K562 (cell line): Measurements from ENCODE around the gene HMCN2. TPM values are rescaled to one million over a fixed set of nuclear protein-coding genes. Genes with fewer than 3 reads are reported as not detected.
"Not testable (repeated sequence)": the region's sequence is repeated elsewhere in the genome, so short reads cannot be mapped to it uniquely, and the experiment has no call there.

Experiments
- ATAC-seq: fragments of 200-7000 bp; cut with Tn5 transposase; 3 replicates; pipeline ENCODE4 v1.9.1; 2020; ENCODE audit warnings: moderate library complexity
- BruUV-seq: library from RNA; stranded (reverse); fragments of 400-500 nt; replicated peaks from 2 replicates; lab custom pipeline; 2021; lab: Mats Ljungman, UMichigan
- CTCF ChIA-PET: fragments of 300-600 bp; formaldehyde crosslinking; extraction: SDS; loops from one replicate; lab custom pipeline; 2021; ENCODE audit warnings: low intra/inter-chr PET ratio; lab: Yijun Ruan, JAX
- POLR2A ChIA-PET: fragments of 300-600, 350-650 bp; sonication (Branson Sonifier 250); formaldehyde crosslinking; extraction: SDS; loops from one replicate; lab custom pipeline; 2021; ENCODE audit warnings: antibody characterized with exemption, inconsistent platforms; lab: Yijun Ruan, JAX
- DNase-seq, 4 experiments: peaks; one replicate each; pipeline versions ENCODE4 v3.0.0 to v3.0.0-alpha.2; 2011 to 2018; ENCODE audit warnings: low spot score in 3 of 4, mixed read lengths in 3 of 4; ENCODE audit errors: extremely low read depth in 1 of 4
- FAIRE-seq: peaks from 2 replicates; lab custom pipeline; 2011; peaks lifted over from hg19 to GRCh38; lab: Jason Lieb, UNC
- H2AFZ ChIP-seq: 2 replicates; pipeline ENCODE4 v1.6.0; 2011; ENCODE audit warnings: low read depth, low read length, control low read depth, inconsistent platforms
- H3K27ac ChIP-seq: fragments of 200-600 bp; 3 replicates; pipeline ENCODE4 v1.8.0; 2011; ENCODE audit warnings: low read depth, mild to moderate bottlenecking, control low read depth, inconsistent platforms, low read length, moderate library complexity, mixed read lengths; ENCODE audit errors: extremely low read depth
- H3K27me3 ChIP-seq, 2 experiments: fragments of 300-600 bp in 1 of 2; 2 replicates in 1 of 2; 3 replicates in 1 of 2; pipeline versions ENCODE4 v1.6.0 to v1.8.0; 2011; ENCODE audit warnings: inconsistent platforms in 2 of 2, low read length in 2 of 2, mild to moderate bottlenecking in 1 of 2, mixed read lengths in 1 of 2, moderate library complexity in 1 of 2; ENCODE audit not compliant: control insufficient read depth in 2 of 2, insufficient read depth in 2 of 2
- H3K36me3 ChIP-seq: fragments of 300-600 bp; 3 replicates; pipeline ENCODE4 v1.8.0; 2011; ENCODE audit warnings: mild to moderate bottlenecking, low read length, inconsistent platforms; ENCODE audit not compliant: control insufficient read depth, insufficient read depth
- H3K4me1 ChIP-seq, 2 experiments: fragments of 200-600 bp in 1 of 2; replicated peaks in 1 of 2; 2 replicates in 1 of 2; 3 replicates in 1 of 2; pipeline versions ENCODE4 v1.5.1 to v1.8.0; 2011; ENCODE audit warnings: inconsistent platforms in 2 of 2, low read length in 2 of 2, mild to moderate bottlenecking in 1 of 2, mixed read lengths in 1 of 2, moderate library complexity in 1 of 2; ENCODE audit not compliant: control insufficient read depth in 2 of 2, insufficient read depth in 2 of 2
- H3K4me2 ChIP-seq: 2 replicates; pipeline ENCODE4 v1.6.1; 2011; ENCODE audit warnings: low read length, control low read depth, inconsistent platforms, mixed read lengths; ENCODE audit not compliant: insufficient read depth
- H3K4me3 ChIP-seq: fragments of 200-600 bp; sonication (generic), shearing (Covaris generic); 2 replicates; pipeline ENCODE4 v1.5.1; 2016; ENCODE audit warnings: control low read depth, inconsistent platforms
- H3K79me2 ChIP-seq: fragments of 200-600 bp; 3 replicates; pipeline ENCODE4 v1.8.0; 2011; ENCODE audit warnings: low read length, inconsistent platforms; ENCODE audit not compliant: control insufficient read depth, insufficient read depth
- H3K9ac ChIP-seq, 2 experiments: 2 replicates each; pipeline versions ENCODE4 v1.6.0 to v1.6.1; 2011; ENCODE audit warnings: low read depth in 2 of 2, low read length in 2 of 2, control low read depth in 1 of 2, inconsistent platforms in 1 of 2, mild to moderate bottlenecking in 1 of 2, mixed read lengths in 1 of 2; ENCODE audit not compliant: insufficient read depth in 1 of 2
- H3K9me1 ChIP-seq: one replicate; pipeline ENCODE4 v1.6.0; 2011; ENCODE audit warnings: inconsistent platforms, mild to moderate bottlenecking, low read length, moderate library complexity; ENCODE audit not compliant: control insufficient read depth, insufficient read depth
- H3K9me3 ChIP-seq: replicated peaks from 2 replicates; pipeline ENCODE4 v1.5.1; 2011; ENCODE audit warnings: low read depth, low read length, inconsistent platforms; ENCODE audit not compliant: control insufficient read depth, insufficient read depth
- H4K20me1 ChIP-seq: replicated peaks from 2 replicates; pipeline ENCODE4 v1.6.1; 2011; ENCODE audit warnings: low read length, inconsistent platforms, mixed read lengths; ENCODE audit not compliant: control insufficient read depth, insufficient read depth
- RBM25 ChIP-seq: fragments of 200-400 bp; formaldehyde crosslinking; IDR thresholded peaks from 2 replicates; pipeline ENCODE4 v1.6.1; 2018; ENCODE audit warnings: low read length, low read depth, moderate library complexity; ENCODE audit not compliant: severe bottlenecking
- TAF1 ChIP-seq: IDR thresholded peaks from 2 replicates; pipeline ENCODE4 v1.6.1; 2011; ENCODE audit warnings: mild to moderate bottlenecking, low read length, moderate library complexity; ENCODE audit not compliant: insufficient read depth, control insufficient read depth, severe bottlenecking; ENCODE audit errors: extremely low read depth
- ZFP1 ChIP-seq: fragments of 450-650 bp; formaldehyde crosslinking; IDR thresholded peaks from 2 replicates; pipeline ENCODE4 v1.4.0; 2020; ENCODE audit warnings: mild to moderate bottlenecking, mixed read lengths
- ZFP30 ChIP-seq: fragments of 250-450 bp; sonication (Bioruptor Pico); IDR thresholded peaks from 2 replicates; pipeline ENCODE4 v1.8.0; 2022; ENCODE audit warnings: moderate library complexity, mild to moderate bottlenecking, inconsistent platforms, borderline replicate concordance
- ZFP36 ChIP-seq: fragments of 150-350 bp; IDR thresholded peaks from 2 replicates; pipeline ENCODE4 v1.6.1; 2018; ENCODE audit warnings: low read length, low read depth; ENCODE audit not compliant: partially characterized antibody
- ZNF121 ChIP-seq: sonication (generic); formaldehyde crosslinking; conservative IDR thresholded peaks from 2 replicates; pipeline ENCODE4 v1.8.0; 2022; ENCODE audit warnings: missing genetic modification reagents
- WGBS: fragments of 100-300 bp; shearing (Covaris generic); methylation state at CpG from one replicate; pipeline ENCODE4 v1.1.6; 2016; ENCODE audit warnings: low coverage, mixed read lengths; ENCODE audit not compliant: insufficient coverage; ENCODE audit errors: missing lambda C conversion rate; 5-methylcytosine and 5-hydroxymethylcytosine counted together
- in situ Hi-C: fragments of 300-500 bp; cut with MboI; formaldehyde crosslinking; loops from 4 replicates; pipeline ENCODE4 v1.15.0; 2018; ENCODE audit warnings: inconsistent platforms, mixed read lengths
- intact Hi-C: fragments of 100-400 bp; cut with micrococcal nuclease; formaldehyde crosslinking; loops from 2 replicates; pipeline ENCODE4 v1.14.2; 2022
- polyA plus RNA-seq, 8 experiments: library from polyadenylated mRNA; depleted of rRNA in 4 of 8; stranded (reverse) in 5 of 8; unstranded in 3 of 8; fragments of >200 nt; fragmentation: Nextera tagmentation in 2 of 8; fragmentation: Illumina TruSeq in 1 of 8; extraction: Ambion mirVana in 2 of 8; extraction: Trizol in 1 of 8; gene quantifications; 2 replicates each; pipeline versions ENCODE4 v1.2.1 to v1.2.3, GENCODE V29; 2011 to 2014; ENCODE audit warnings: inconsistent platforms in 1 of 8, missing spikeins in 1 of 8
- total RNA-seq, 7 experiments: library from RNA; depleted of rRNA in 6 of 7; stranded (reverse); fragments of >200 nt in 6 of 7; fragmentation: Illumina TruSeq in 2 of 7; extraction: Trizol in 2 of 7; gene quantifications; 2 replicates each; pipeline versions ENCODE4 v1.2.1 to v1.2.3, GENCODE V29; 2011 to 2021; ENCODE audit warnings: low replicate concordance in 1 of 7

The HMCN2 gene
- total and polyA plus RNA-seq, 9 of the 15 experiments (the other 6 are each of a cell fraction or from before 2014, with no cell fraction given), result 0.01 TPM; not detected in 8

GRCh38 chr9:130400870-130401269 is 135.3 kb downstream of the HMCN2 start:
- Histone ChIP-seq H3K9me1 (no peaks in the 10 kb centered on the region), H3K4me1 (peaks cover 0 to 8% of the 10 kb centered on the region in 2 experiments; a peak in 2 of 5 replicates), H3K27me3 (peaks cover 23 to 59% of the 10 kb centered on the region in 2 experiments), H4K20me1 (peaks cover 4% of the 10 kb centered on the region; the same call in 1 of the 2 replicates), H3K9me3 (no peaks in the 10 kb centered on the region), H3K9ac (0 out of 4 replicates have a peak overlapping the region, but pooled peaks of 1 of the 2 experiments have one; percentile 45), H3K36me3 (no peaks in the 10 kb centered on the region), H3K4me3 (no peak overlapping the region), H3K27ac (no peak overlapping the region), H2AFZ (no peak overlapping the region), H3K79me2 (no peaks in the 10 kb centered on the region), H3K4me2 (no peak overlapping the region)
- no TSS peak for BruUV-seq
- 5% methylated on average over 8 of the region's 8 CpGs for WGBS
- in situ Hi-C loops, result no loop called here
- intact Hi-C loops, result no loop called here
- CTCF ChIA-PET, result no interaction called here
- ATAC-seq, result no peak
- no peak for DNase-seq
- POLR2A ChIA-PET, result interaction anchor here (0.6 kb wide), 1 partner anchor 9 kb away, joined by 3 read pairs; no protein-coding TSS in a partner anchor
- TF ChIP-seq ZFP36 (peak; percentile 46), TAF1 (no peak), ZFP30 (CRISPR knock-in tag) (no peak), RBM25 (peak; percentile 19), ZFP1 (CRISPR knock-in tag) (no peak)
- no peak for FAIRE-seq

GRCh38 chr9:130401742-130402141 is 136.2 kb downstream of the HMCN2 start:
- H3K27ac ChIP-seq, intact Hi-C loops, H3K79me2 ChIP-seq, H3K9ac ChIP-seq, H4K20me1 ChIP-seq, H3K4me3 ChIP-seq, BruUV-seq, H2AFZ ChIP-seq, FAIRE-seq, ATAC-seq, H3K9me3 ChIP-seq, CTCF ChIA-PET, H3K9me1 ChIP-seq, DNase-seq, POLR2A ChIA-PET, H3K4me1 ChIP-seq, H3K36me3 ChIP-seq, in situ Hi-C loops, H3K4me2 ChIP-seq: not testable (repeated sequence)
- 6% methylated on average over 3 of the region's 3 CpGs for WGBS
- H3K27me3 ChIP-seq, result peaks cover 24 to 67% of the 10 kb centered on the region in 2 experiments
- peak; percentile 89 for TF ChIP-seq ZNF121 (CRISPR knock-in tag)
